WI38 (cell line): ENCODE measurements around the gene UBE4B.

Experiments
- H3K4me3 ChIP-seq: 2 replicates; pipeline ENCODE4 v1.5.1; 2011; ENCODE audit warnings: low read depth, mild to moderate bottlenecking, control low read depth, low read length
- TF ChIP-seq, protein P1 (sequence below): IDR thresholded peaks from 2 replicates; pipeline ENCODE4 v1.5.1; 2012; ENCODE audit warnings: low read depth, mild to moderate bottlenecking, control low read depth, low read length

The UBE4B gene

DNA sequence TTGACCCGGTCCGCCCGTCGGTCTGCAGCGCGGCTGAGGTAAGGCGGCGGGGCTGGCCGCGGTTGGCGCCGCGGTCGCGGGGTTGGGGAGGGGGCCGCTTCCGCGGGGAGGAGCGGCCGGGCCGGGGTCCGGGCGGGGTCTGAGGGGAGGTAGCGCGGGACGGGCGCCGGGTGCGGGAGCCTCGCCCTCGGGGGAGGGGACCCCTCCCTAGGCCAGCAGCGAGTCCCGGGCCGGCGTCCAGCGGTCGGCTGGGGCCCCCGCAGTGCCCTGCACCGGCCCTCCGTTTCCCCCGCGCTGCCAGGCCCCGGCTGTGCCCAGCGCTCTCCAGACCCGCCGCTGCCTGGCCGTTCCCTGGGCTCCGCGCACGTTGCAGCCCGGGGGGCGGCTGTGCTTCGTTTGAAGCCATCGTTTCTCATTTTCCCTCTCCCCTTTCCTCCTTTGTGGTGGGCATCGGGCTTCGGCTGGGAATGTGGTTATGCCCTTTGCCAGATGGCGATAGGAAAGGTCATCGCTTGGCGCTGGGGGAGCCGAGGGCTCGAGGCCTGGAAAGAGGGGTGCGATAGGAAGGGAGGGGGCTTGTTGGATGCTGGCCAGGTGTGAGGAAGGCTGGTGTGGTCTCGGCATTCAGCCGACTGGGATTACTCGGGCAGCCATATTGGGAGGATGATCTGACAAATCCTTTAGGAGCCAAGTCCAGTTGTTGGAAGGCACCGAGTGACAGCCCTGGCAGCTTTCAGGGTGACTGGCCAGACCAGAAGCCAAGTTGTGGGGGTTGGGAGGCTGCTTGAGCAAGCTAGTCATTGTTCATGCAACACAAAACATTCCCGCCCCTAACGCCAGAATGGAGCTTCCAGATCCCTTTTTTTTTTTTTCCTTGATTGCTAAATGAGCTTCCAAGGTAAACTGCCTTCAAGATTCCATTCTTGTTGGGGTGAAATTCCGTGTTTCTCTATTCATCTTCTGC is 178.4 kb downstream of the UBE4B start:
- TF ChIP-seq, protein P1, sequence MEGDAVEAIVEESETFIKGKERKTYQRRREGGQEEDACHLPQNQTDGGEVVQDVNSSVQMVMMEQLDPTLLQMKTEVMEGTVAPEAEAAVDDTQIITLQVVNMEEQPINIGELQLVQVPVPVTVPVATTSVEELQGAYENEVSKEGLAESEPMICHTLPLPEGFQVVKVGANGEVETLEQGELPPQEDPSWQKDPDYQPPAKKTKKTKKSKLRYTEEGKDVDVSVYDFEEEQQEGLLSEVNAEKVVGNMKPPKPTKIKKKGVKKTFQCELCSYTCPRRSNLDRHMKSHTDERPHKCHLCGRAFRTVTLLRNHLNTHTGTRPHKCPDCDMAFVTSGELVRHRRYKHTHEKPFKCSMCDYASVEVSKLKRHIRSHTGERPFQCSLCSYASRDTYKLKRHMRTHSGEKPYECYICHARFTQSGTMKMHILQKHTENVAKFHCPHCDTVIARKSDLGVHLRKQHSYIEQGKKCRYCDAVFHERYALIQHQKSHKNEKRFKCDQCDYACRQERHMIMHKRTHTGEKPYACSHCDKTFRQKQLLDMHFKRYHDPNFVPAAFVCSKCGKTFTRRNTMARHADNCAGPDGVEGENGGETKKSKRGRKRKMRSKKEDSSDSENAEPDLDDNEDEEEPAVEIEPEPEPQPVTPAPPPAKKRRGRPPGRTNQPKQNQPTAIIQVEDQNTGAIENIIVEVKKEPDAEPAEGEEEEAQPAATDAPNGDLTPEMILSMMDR, result no peak
- H3K4me3 ChIP-seq, result peak overlapping the region; percentile 99

DNA sequence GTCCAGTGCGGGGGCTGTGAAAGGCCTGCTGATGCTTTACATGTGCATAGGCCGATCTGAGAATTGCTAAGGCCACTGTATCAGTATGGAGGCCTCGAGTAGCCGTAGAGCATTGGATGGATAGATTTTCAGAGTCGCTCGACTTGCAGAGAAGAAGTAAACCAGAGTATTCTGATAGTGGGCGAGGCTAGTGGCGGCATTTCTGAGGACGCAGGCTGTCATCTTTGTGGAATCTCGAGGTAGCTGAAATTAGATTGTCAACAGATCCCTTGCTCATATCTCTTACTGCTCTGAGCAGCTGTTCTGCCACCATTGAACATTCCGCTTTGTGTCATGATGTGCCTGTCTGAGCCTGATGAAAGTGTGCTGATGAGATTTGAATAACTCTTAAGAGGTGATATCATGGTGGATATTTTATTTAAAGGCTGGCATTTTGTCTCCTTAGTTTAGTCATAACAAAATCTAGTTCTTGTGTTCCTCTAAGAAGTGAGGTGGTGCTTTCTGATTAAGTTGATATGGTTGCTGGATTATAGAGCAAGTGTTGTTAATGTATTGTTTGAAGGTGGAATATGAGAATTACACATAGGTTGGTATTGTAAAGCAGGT is 179.2 kb downstream of the UBE4B start:
- TF ChIP-seq, protein P1, result no peak
- H3K4me3 ChIP-seq, result peak overlapping the region; percentile 99

DNA sequence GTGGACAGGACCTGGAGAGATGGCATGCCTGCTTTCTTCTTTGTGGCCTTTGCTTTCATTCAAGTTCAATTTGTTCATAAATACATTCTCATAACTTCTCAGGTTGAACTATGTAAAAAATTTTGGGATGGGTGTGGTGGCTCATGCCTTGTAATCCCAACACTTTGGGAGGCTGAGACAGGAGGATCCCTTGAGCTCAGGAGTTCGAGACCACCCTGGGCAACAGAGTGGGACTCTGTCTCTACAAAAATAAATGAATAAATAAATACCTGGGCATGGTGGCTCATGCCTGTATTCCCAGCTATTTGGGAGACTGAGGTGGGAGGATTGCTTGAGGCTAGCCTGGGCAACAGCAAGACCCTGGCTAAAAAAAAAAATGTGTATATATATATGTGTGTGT is 179.7 kb downstream of the UBE4B start:
- H3K4me3 ChIP-seq, result peak overlapping the region; percentile 99
- TF ChIP-seq, protein P1, result no peak

DNA sequence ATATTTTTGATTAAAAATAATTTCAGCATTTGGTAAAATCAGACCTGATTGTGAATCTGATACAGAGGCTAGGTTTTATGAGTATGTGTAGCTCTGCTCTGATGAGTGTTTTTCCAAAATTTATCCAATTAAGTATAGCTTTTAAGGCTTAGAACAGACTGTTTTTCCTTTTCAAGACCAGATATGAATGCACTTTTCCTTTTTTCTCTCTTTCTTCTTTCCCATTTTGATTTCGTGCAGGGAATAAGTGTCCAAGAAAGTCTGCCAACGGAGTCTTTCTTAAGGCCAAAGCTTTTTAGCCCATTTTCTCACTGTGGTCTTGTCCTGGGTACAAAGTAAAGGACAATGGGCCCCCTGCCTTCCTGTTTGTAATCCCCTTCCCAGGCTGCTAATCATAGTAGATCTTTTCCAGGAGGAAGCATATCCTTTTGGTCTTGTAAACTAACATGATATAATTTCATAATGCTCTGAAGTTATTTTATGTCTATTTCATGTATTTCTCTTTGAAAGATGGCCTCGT is 180.5 kb downstream of the UBE4B start:
- TF ChIP-seq, protein P1, result no peak
- no peak overlapping the region for H3K4me3 ChIP-seq

DNA sequence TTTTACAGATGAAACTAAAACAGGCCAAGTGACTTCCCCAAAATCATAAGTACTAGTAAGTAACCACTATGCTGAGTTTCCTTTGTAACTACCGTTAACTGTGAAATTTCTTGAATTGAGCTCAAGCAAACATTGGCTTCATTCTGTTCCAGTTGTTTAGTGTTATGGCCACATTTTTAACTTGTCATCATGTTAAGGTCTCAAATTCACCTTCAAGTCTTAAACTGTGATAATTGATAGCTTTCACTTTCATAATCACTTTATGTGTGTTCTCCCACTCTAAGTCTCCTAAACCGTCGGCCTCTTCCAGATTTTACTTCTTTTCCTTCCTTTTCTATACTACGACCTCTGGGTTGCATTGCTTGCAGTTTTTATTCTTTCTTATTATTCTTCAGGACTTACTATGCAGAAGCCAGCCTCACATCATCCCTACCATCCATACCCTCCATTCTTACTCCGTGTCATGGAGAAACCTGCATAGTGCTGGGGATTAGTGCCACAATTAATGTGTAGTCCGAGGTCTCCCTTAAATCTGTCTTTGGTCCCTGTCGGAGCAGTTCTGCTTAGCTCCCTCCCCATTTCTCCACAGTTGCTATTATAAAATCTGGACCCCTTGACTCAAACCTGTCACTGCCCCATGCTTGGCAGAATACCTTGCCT is 183.5 kb downstream of the UBE4B start:
- no peak overlapping the region for H3K4me3 ChIP-seq
- TF ChIP-seq, protein P1, result no peak

DNA sequence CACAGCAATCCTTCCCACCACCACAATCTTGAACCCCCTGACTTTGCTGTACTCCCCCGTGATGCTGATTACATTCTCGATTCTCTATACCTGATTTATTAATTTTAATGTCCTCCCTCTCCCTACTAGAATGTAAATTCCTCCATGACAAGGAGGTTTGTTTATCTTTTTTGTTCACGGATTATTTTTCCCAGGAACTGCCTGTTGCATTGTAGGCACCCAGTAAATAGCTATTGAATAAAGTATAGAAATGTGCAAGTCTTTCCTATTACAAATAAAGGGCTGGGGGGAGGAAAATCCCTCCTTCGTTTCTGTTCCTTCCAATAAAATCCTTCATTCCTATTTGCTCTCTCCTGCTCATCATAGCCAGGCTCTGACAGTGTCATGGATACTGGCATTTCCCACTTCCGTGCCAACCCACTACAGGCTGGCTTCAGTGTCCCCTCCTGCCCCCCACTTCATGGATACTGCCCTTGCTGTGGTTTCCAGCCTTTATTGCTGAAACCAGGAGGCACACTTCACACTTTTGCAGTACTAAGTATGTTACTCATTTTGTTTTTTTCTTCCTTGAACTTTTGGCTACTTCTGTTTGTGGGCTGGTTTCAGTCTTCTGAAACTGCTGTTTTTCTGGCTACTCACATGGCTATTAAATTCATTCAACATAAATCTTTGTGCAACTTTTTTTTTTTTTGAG is 185.1 kb downstream of the UBE4B start:
- no peak overlapping the region for H3K4me3 ChIP-seq
- TF ChIP-seq, protein P1, result no peak
